GM13977 (cell line): ENCODE measurements around the gene CRTC3.

Experiments
- DNase-seq: peaks from one replicate; pipeline ENCODE4 v3.0.0; 2012; ENCODE audit warnings: low spot score
- in situ Hi-C: fragments of 300-500 bp; cut with MboI; formaldehyde crosslinking; loops from one replicate; pipeline ENCODE4 v1.12.0; 2022; ENCODE audit warnings: low sequenced_read_pairs, low pct_unique_long_range_greater_than_20kb, mixed read lengths, inconsistent platforms; ENCODE audit not compliant: unreplicated experiment
- TF ChIP-seq, protein P1 (sequence below): IDR thresholded peaks from 2 replicates; pipeline ENCODE4 v1.5.1; 2012; ENCODE audit warnings: mild to moderate bottlenecking, control low read depth; ENCODE audit not compliant: insufficient read depth; ENCODE audit errors: extremely low read depth, missing control alignments

CRTC3 gene

DNA sequence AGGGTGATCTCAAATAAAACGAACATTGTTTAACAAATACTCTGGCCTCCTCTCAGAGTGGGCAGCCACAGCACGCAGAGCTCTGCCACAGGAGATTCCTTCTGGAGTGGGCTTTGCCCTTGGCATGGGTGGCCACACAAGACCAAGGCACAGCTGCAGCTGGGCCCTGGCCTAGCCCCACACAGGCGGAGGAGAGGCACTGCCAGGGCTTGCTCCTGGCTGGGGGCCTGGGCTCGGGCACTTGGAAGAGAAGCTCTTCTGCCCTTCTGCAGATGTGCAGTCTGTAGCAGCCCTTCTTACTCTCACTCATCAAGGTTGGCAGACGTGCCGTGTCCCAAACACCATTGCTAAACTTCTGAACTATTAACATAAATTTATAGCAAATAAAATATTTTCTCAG lies 67.2 kb downstream of the CRTC3 start:
- TF ChIP-seq, protein P1, sequence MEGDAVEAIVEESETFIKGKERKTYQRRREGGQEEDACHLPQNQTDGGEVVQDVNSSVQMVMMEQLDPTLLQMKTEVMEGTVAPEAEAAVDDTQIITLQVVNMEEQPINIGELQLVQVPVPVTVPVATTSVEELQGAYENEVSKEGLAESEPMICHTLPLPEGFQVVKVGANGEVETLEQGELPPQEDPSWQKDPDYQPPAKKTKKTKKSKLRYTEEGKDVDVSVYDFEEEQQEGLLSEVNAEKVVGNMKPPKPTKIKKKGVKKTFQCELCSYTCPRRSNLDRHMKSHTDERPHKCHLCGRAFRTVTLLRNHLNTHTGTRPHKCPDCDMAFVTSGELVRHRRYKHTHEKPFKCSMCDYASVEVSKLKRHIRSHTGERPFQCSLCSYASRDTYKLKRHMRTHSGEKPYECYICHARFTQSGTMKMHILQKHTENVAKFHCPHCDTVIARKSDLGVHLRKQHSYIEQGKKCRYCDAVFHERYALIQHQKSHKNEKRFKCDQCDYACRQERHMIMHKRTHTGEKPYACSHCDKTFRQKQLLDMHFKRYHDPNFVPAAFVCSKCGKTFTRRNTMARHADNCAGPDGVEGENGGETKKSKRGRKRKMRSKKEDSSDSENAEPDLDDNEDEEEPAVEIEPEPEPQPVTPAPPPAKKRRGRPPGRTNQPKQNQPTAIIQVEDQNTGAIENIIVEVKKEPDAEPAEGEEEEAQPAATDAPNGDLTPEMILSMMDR: no peak
- DNase-seq: no peak
- in situ Hi-C loops: no loop called here

DNA sequence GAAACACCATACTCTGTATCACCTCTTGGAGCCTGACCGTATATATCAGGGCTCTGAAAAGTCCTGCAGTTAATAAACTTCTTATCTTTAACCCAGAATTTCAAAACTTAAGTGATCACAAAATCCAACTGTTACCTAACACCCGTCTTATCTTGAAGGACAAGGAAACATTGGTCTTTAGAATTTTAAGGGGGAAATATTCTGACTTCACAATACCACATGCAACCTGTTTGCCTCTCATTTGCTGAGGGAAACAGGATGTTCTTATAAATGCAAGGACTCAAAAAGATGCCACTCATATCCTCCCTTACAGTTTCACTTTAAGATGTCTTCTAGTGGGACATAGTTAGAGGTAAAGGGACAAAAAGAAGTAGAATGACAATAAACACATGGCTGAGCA lies 67.9 kb downstream of the CRTC3 start:
- in situ Hi-C loops: no loop called here
- DNase-seq: peak; percentile 45
- TF ChIP-seq, protein P1: no peak

DNA sequence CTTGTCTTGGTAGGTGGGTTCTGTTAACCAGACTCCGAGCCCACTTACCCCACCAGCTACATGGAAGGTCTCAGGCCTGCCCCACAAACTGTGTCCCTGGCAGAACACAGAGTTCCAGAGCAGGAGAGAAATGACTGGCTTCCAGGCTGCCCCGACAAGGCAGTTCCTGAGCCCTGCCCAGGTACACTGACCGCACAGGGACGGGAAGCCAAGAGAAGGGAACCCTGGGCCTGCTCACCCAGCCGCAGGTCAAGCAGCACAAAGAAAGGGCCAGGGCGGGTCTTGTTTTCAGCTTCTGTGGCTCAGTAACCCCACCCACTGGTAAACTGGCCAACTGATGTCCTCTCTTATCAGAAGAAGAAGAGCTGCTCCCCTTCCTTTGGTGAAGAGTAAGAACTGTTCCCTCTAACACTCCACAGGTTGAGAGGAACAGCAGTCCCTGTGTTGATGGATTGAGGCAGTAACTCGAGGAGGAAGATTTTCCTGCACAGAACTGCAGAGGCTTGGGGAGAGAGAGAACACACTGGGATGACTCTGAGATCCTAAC lies 68.4 kb downstream of the CRTC3 start:
- in situ Hi-C loops: no loop called here
- TF ChIP-seq, protein P1: peak; percentile 45
- peak; percentile 71 for DNase-seq

DNA sequence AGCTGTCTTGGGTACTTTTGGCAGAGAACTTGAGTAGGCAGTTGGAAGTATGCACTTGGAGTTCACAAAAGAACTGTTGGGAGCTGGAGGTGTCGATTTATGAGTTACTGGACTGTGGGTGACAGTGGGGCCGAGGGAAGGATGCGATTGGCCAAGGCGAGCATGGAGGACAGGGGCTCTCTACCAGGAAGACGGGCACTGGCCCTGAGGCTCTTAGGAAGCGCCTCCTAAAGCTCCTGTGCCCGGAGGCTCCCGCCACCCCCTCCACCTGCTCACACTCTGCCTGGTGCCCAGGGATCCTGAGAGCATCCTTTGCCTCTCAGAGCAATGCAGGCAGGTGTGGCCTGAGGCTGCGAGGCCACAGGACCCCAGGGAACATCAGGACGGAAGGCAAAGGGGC lies 69.0 kb downstream of the CRTC3 start:
- in situ Hi-C loops: no loop called here
- DNase-seq: no peak
- TF ChIP-seq, protein P1: no peak

DNA sequence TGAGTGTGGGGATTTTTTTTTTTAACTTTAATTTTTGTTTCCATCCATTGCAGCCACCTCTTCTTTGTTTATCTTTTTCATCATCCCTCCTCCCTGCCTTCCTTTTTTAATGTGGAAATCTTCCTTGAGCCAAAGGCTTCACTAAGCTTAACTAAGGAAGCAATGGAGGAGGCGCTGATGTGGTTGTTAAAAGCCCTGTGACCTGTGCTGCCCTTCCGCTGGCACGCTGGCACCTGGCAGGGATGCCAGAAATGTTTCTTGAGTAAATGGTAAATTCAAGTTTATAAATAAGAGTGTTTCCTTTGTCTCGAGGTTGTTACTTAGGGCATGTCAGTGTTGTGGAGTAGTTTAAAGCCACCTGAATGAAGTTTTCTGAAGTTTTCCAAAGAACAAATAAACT lies 69.4 kb downstream of the CRTC3 start:
- TF ChIP-seq, protein P1: no peak
- in situ Hi-C loops: no loop called here

DNA sequence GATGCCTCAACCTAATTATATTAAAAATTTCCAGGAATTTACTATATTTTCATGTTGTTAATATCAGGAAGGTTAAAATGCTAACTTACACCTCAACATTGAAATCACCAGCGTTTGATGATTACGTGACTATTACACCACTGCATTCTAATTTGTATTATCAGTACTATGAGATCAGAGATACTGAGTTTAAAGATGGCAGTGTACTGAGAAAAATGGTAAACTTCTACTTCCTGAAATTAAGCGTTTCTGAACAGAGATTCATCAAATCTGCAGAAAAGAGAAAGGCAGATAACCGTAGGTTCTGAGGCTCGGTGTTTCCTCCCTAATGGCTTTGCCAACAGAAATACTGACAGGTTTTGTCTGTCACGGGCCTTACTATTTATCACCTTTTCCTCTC lies 69.9 kb downstream of the CRTC3 start:
- TF ChIP-seq, protein P1: no peak
- in situ Hi-C loops: no loop called here
- no peak for DNase-seq

More for the DNA sequence above, 69.4 kb downstream of the CRTC3 start:
- no peak for DNase-seq

DNA sequence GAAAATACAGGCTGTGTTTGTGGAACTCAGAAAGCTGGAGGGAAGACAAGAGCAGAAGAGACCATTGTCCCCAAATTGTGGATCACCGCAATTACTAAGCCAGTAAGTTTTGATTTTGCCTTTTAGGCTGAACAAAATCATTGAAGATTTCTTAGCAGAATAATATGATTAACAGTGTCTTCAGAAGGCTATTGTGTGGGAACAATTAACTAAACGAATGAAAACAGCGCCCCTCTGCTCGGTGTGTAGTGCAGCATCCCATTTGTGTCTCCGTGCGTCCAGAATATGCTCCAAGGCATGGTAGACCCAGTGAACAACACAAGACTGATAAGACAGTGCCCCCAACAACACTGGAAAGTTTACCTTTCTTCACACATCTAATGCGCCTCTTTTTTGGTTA lies 71.2 kb downstream of the CRTC3 start:
- TF ChIP-seq, protein P1: no peak
- in situ Hi-C loops: no loop called here
- DNase-seq: no peak
